ENCODE data around the gene PLPPR1.

Gene PLPPR1

GRCh38 chr9:101265261-101265660 is 236.7 kb downstream of the PLPPR1 start:
- Histone ChIP-seq H3F3A (ENCODE audit: insufficient read depth, low read length) (no peaks in the 10 kb centered on the region), H3K4me3 (ENCODE audit: low read depth, low read length, poor library complexity, severe bottlenecking) (no peak overlapping the region), H3K36me3 (ENCODE audit: insufficient read depth, low read length) (no peaks in the 10 kb centered on the region), H3K9me3 (ENCODE audit: low read length) (no peaks in the 10 kb centered on the region), H3K4me2 (ENCODE audit: low read length) (no peak overlapping the region), H3K9ac (ENCODE audit: low read length) (no peak overlapping the region), H3K79me2 (ENCODE audit: insufficient read depth, low read length) (no peaks in the 10 kb centered on the region), H3K27me3 (ENCODE audit: insufficient read depth, low read length) (no peaks in the 10 kb centered on the region), H3K27ac (ENCODE audit: low read depth, low read length, poor library complexity, severe bottlenecking) (no peak overlapping the region), H3K9me2 (ENCODE audit: low read depth, low read length) (no peaks in the 10 kb centered on the region), H2AFZ (ENCODE audit: low read length) (no peak overlapping the region), H4K20me1 (ENCODE audit: insufficient read depth, low read length) (no peaks in the 10 kb centered on the region), H3K4me1 (ENCODE audit: insufficient read depth, low read length, severe bottlenecking) (no peaks in the 10 kb centered on the region)
- no peak for TF ChIP-seq CTCF (IDR thresholded peaks at IDR 0.05; ENCODE audit: low read length)
- no peak for TF ChIP-seq EZH2 (IDR thresholded peaks at IDR 0.05; ENCODE audit: borderline replicate concordance, low read length)

GRCh38 chr9:101268426-101268825 is 239.9 kb downstream of the PLPPR1 start:
- Histone ChIP-seq H3K9me2 (ENCODE audit: low read depth, low read length) (no peaks in the 10 kb centered on the region), H3K27ac (ENCODE audit: low read depth, low read length, poor library complexity, severe bottlenecking) (no peak overlapping the region), H4K20me1 (ENCODE audit: insufficient read depth, low read length) (no peaks in the 10 kb centered on the region), H3K4me1 (ENCODE audit: insufficient read depth, low read length, severe bottlenecking) (no peaks in the 10 kb centered on the region), H2AFZ (ENCODE audit: low read length) (no peak overlapping the region), H3K9me3 (ENCODE audit: low read length) (no peaks in the 10 kb centered on the region), H3K4me3 (ENCODE audit: low read depth, low read length, poor library complexity, severe bottlenecking) (no peak overlapping the region), H3K4me2 (ENCODE audit: low read length) (no peak overlapping the region), H3K79me2 (ENCODE audit: insufficient read depth, low read length) (no peaks in the 10 kb centered on the region), H3K27me3 (ENCODE audit: insufficient read depth, low read length) (no peaks in the 10 kb centered on the region), H3F3A (ENCODE audit: insufficient read depth, low read length) (no peaks in the 10 kb centered on the region), H3K36me3 (ENCODE audit: insufficient read depth, low read length) (no peaks in the 10 kb centered on the region), H3K9ac (ENCODE audit: low read length) (no peak overlapping the region)
- TF ChIP-seq EZH2 (IDR thresholded peaks at IDR 0.05; ENCODE audit: borderline replicate concordance, low read length) (no peak), CTCF (IDR thresholded peaks at IDR 0.05; ENCODE audit: low read length) (no peak)

DNA sequence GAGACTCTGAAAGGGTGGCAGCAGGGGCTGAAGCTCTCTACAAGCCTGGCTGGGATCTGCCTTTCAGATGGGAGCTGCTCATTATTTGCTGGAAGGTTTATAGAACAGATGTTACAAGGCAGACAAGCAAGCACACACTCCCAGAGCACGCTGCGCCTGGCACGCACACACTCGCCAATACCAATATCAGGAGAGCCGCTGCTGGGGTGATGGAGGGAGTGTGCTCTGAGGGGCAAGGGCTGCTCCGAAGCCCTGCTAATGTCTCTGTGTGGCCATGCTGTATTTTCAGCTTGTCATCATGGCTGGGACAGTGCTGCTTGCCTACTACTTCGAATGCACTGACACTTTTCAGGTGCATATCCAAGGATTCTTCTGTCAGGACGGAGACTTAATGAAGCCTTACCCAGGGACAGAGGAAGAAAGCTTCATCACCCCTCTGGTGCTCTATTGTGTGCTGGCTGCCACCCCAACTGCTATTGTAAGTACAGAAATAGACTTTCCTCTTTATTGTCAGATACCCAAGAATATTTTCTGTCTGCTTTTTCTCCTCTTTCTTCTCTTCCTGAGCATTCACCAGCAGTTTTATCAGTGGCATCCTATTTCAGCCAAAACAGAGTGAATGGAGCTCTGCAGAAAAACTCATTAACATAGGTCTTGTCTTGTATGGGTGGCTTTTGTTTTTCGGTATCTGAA is 241.2 kb downstream of the PLPPR1 start:
- Histone ChIP-seq H3K9ac (ENCODE audit: low read length) (no peak overlapping the region), H3K27me3 (ENCODE audit: insufficient read depth, low read length) (no peaks in the 10 kb centered on the region), H2AFZ (ENCODE audit: low read length) (no peak overlapping the region), H3K4me3 (ENCODE audit: low read depth, low read length, poor library complexity, severe bottlenecking) (no peak overlapping the region), H3K9me3 (ENCODE audit: low read length) (no peaks in the 10 kb centered on the region), H3K4me1 (ENCODE audit: insufficient read depth, low read length, severe bottlenecking) (no peaks in the 10 kb centered on the region), H3K79me2 (ENCODE audit: insufficient read depth, low read length) (no peaks in the 10 kb centered on the region), H3K4me2 (ENCODE audit: low read length) (no peak overlapping the region), H3F3A (ENCODE audit: insufficient read depth, low read length) (no peaks in the 10 kb centered on the region), H3K9me2 (ENCODE audit: low read depth, low read length) (no peaks in the 10 kb centered on the region), H3K36me3 (ENCODE audit: insufficient read depth, low read length) (no peaks in the 10 kb centered on the region), H4K20me1 (ENCODE audit: insufficient read depth, low read length) (no peaks in the 10 kb centered on the region), H3K27ac (ENCODE audit: low read depth, low read length, poor library complexity, severe bottlenecking) (no peak overlapping the region)
- TF ChIP-seq EZH2 (IDR thresholded peaks at IDR 0.05; ENCODE audit: borderline replicate concordance, low read length) = no peak
- TF ChIP-seq CTCF (IDR thresholded peaks at IDR 0.05; ENCODE audit: low read length) = no peak

Measured in OCI-LY1 (cell line).